ENCODE data around the gene MICALL1. TPM values are rescaled to one million over a fixed set of nuclear protein-coding genes. Genes with fewer than 3 reads are reported as not detected.
"Not testable (repeated sequence)": the region's sequence is repeated elsewhere in the genome, so short reads cannot be mapped to it uniquely, and the experiment has no call there.

Gene MICALL1
- total RNA-seq, 1 donor from 2014 or later: 65.5 TPM

DNA sequence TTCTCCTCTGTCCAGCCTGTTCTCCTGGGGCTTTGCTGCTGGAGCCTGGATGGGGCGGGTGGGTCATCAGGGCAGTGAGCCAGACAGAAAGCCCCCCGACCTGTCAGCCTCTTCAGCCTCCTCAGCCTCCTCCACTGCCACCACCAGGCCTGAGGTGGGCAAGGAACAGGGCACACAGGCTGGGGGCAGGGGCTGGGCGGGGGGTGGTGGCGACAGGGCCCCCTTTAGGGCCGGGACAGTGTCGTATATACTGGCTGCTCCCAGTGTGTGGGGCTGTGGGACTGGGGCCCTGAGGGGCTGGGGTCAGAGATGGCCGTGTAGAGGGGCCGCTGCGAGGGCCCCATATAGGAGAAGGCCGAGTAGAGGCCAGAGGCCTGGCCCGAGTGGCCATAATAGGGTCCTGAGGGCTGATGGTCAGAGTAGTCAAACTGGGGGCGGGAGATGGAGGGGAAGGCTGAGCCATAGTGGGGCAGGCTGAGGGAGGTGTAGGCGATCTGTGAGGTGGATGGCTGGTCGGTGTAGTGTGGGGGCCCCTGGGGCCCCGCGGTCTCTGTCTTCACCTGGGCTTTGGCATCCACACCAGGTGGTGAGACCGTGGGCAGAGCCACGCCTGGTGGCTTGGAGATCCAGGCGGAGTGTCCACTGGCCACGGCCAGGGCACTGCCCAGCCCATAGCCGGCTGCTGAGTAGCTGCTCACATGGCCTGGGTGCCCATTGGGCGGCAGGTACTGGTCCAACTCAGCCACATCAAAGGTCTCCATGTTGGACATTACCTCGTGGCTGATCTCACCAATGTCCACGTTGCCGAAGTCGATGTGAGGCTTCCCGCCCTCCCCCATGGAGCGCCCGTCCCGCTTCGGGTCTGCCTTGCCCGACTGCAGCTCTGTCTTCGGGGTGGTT is 67.4 kb downstream of the MICALL1 start:
- Mint-ChIP-seq H3K9me3 (ENCODE audit: low read depth) (no peaks in the 10 kb centered on the region), H3K4me3 (ENCODE audit: unreplicated experiment) (no peak overlapping the region), H3K4me1 (ENCODE audit: low read depth) (no peaks in the 10 kb centered on the region), H3K27me3 (ENCODE audit: low read depth) (no peaks in the 10 kb centered on the region), H3K36me3 (ENCODE audit: low read depth) (peaks cover 7% of the 10 kb centered on the region), H3K27ac (ENCODE audit: unreplicated experiment) (no peak overlapping the region)
- TF ChIP-seq, protein P1, sequence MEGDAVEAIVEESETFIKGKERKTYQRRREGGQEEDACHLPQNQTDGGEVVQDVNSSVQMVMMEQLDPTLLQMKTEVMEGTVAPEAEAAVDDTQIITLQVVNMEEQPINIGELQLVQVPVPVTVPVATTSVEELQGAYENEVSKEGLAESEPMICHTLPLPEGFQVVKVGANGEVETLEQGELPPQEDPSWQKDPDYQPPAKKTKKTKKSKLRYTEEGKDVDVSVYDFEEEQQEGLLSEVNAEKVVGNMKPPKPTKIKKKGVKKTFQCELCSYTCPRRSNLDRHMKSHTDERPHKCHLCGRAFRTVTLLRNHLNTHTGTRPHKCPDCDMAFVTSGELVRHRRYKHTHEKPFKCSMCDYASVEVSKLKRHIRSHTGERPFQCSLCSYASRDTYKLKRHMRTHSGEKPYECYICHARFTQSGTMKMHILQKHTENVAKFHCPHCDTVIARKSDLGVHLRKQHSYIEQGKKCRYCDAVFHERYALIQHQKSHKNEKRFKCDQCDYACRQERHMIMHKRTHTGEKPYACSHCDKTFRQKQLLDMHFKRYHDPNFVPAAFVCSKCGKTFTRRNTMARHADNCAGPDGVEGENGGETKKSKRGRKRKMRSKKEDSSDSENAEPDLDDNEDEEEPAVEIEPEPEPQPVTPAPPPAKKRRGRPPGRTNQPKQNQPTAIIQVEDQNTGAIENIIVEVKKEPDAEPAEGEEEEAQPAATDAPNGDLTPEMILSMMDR (IDR thresholded peaks at IDR 0.05): no peak
- DNase-seq (ENCODE audit: low spot score): no peak

DNA sequence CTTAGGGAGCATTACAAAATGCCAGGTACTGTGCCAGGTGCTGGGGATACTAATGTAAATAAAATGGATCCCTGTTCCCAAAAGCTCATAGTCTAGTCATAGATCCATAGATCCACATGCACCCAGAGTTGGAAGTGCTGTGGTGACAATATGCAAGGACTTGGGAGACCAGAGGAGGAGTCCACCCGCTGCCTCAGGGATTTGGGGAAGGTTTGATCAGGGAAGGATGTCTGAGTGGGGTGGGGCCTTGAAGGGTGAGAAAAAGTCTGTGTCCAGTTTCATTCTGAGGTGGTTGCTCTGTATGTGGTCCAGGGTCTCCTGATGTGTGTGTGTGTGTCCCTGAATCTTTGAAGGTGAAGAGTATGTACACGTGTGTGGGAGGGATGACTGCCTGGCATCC is 69.1 kb downstream of the MICALL1 start:
- Mint-ChIP-seq H3K4me3 (ENCODE audit: unreplicated experiment) (no peak overlapping the region), H3K9me3 (ENCODE audit: low read depth) (no peaks in the 10 kb centered on the region), H3K27me3 (ENCODE audit: low read depth) (no peaks in the 10 kb centered on the region), H3K4me1 (ENCODE audit: low read depth) (no peaks in the 10 kb centered on the region), H3K27ac (ENCODE audit: unreplicated experiment) (no peak overlapping the region), H3K36me3 (ENCODE audit: low read depth) (peaks cover 3% of the 10 kb centered on the region)
- DNase-seq (ENCODE audit: low spot score): no peak
- TF ChIP-seq, protein P1 (IDR thresholded peaks at IDR 0.05): no peak

DNA sequence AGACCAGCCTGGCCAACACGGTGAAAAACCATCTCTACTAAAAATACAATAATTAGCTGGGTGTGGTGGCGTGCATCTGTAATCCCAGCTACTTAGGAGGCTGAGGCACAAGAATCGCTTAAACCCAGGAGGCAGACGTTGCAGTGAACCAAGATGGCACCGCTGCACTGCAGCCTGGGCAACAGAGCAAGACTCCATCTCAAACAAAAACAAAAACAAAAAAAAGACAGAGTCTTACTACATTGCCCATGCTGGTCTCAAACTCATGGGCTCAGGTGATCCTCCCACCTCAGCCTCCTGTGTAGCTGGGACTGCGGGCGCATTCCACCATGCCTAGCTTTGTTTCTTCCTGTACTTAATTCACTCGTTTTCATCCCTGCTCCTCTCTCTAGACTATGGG is 69.9 kb downstream of the MICALL1 start:
- not testable (repeated sequence) for H3K4me3 Mint-ChIP-seq (ENCODE audit: unreplicated experiment); H3K27ac Mint-ChIP-seq (ENCODE audit: unreplicated experiment); H3K27me3 Mint-ChIP-seq (ENCODE audit: low read depth); DNase-seq (ENCODE audit: low spot score); H3K36me3 Mint-ChIP-seq (ENCODE audit: low read depth); H3K4me1 Mint-ChIP-seq (ENCODE audit: low read depth); H3K9me3 Mint-ChIP-seq (ENCODE audit: low read depth)

DNA sequence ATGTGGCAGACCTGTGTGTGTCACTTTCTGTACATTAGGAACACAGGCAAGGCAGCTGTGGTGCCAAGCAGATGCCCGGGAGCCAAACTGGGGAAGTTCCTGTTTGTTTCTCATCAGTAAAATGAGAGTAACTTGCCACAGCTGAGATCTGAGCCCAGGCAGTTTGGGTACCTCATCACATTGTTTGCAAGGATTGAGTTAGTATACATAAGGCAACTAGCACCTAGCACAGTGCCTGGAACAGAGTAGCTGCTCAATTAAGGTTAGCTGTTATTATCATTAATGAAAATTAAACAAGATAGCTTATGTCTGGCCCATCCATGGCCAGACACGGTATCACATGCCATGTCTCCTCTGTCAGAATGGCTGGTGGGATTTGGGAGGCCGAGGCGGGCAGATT is 70.5 kb downstream of the MICALL1 start:
- DNase-seq (ENCODE audit: low spot score): no peak
- TF ChIP-seq, protein P1 (IDR thresholded peaks at IDR 0.05): no peak
- Mint-ChIP-seq H3K4me3 (ENCODE audit: unreplicated experiment) (no peak overlapping the region), H3K36me3 (ENCODE audit: low read depth) (peaks cover 3% of the 10 kb centered on the region), H3K4me1 (ENCODE audit: low read depth) (no peaks in the 10 kb centered on the region), H3K27ac (ENCODE audit: unreplicated experiment) (no peak overlapping the region), H3K9me3 (ENCODE audit: low read depth) (no peaks in the 10 kb centered on the region), H3K27me3 (ENCODE audit: low read depth) (no peaks in the 10 kb centered on the region)

DNA sequence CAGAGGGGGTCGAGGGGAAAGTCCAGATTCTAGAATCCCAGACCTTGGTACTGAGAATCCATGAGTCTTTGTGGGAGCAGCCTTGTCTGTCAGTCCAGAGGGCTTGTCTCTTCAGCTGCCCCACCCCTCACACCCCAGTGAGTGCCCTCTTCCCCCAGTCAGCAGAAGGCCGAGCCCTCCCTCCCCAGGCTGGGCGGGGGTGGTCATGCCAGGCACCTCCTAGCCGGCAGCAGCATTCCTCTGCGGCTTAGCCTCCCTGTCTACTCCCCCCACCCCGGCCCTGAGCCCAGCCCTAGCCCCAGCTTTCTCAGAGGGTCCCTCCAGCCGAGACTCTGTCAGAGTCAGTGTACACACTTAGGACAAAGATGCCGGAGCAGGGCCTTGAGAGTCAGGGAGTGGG is 73.7 kb downstream of the MICALL1 start:
- TF ChIP-seq, protein P1 (IDR thresholded peaks at IDR 0.05): no peak
- peaks cover 2% of the 10 kb centered on the region for H3K36me3 Mint-ChIP-seq (ENCODE audit: low read depth)
- H3K27ac Mint-ChIP-seq (ENCODE audit: unreplicated experiment): no peak overlapping the region
- peaks cover 10% of the 10 kb centered on the region for H3K27me3 Mint-ChIP-seq (ENCODE audit: low read depth)
- no peak overlapping the region for H3K4me3 Mint-ChIP-seq (ENCODE audit: unreplicated experiment)
- no peaks in the 10 kb centered on the region for H3K9me3 Mint-ChIP-seq (ENCODE audit: low read depth)
- H3K4me1 Mint-ChIP-seq (ENCODE audit: low read depth): no peaks in the 10 kb centered on the region
- DNase-seq (ENCODE audit: low spot score): no peak

All from chondrocyte (in vitro differentiated cells).